ENCODE data around the gene ATP2C2. TPM values are rescaled to one million over a fixed set of nuclear protein-coding genes. Genes with fewer than 3 reads are reported as not detected.

ATP2C2 gene
- total RNA-seq, 1 experiment from 2014 or later = 26.0 TPM

- Histone ChIP-seq H3K4me1 (ENCODE audit: insufficient read depth, low read length) (peaks cover 3% of the 10 kb centered on the region), H3K9me3 (ENCODE audit: low read length) (no peaks in the 10 kb centered on the region), H3K9me2 (replicated peaks; ENCODE audit: low read length) (no peaks in the 10 kb centered on the region), H3K4me2 (ENCODE audit: low read length) (no peak overlapping the region), H4K20me1 (ENCODE audit: low read length) (no peaks in the 10 kb centered on the region), H2AFZ (ENCODE audit: low read length) (no peak overlapping the region), H3F3A (ENCODE audit: low read length, unreplicated experiment) (no peaks in the 10 kb centered on the region), H3K79me2 (ENCODE audit: low read length) (no peaks in the 10 kb centered on the region), H3K9ac (ENCODE audit: low read length) (no peak overlapping the region), H3K27me3 (ENCODE audit: low read length) (no peaks in the 10 kb centered on the region), H3K27ac (ENCODE audit: low read length) (no peak overlapping the region), H3K4me3 (ENCODE audit: low read length) (no peak overlapping the region), H3K36me3 (ENCODE audit: low read depth, low read length) (no peaks in the 10 kb centered on the region)
- ATAC-seq (no peak), DNase-seq (no peak)
- intact Hi-C loops (cut with micrococcal nuclease) = no loop called here
- no peak for TF ChIP-seq EZH2 (IDR thresholded peaks at IDR 0.05; ENCODE audit: low read length, unreplicated experiment)
- TF ChIP-seq CTCF (conservative IDR thresholded peaks at IDR 0.05; ENCODE audit: low read depth, low read length) = no peak
- no peak for TF ChIP-seq EZH2phosphoT487 (IDR thresholded peaks at IDR 0.05; ENCODE audit: borderline replicate concordance, low read length)
- POLR2A ChIA-PET (ENCODE audit: unreplicated experiment) = no interaction called here
- CTCF ChIA-PET = no interaction called here
- no TSS peak for BruUV-seq (replicated peaks)
Observed at GRCh38 chr16:84350685-84351400, 17.5 kb upstream of the ATP2C2 start.

GRCh38 chr16:84351630-84352029, 16.7 kb upstream of the ATP2C2 start:
- Histone ChIP-seq H3K9me2 (replicated peaks; ENCODE audit: low read length) (no peaks in the 10 kb centered on the region), H3F3A (ENCODE audit: low read length, unreplicated experiment) (no peaks in the 10 kb centered on the region), H3K4me2 (ENCODE audit: low read length) (no peak overlapping the region), H3K27me3 (ENCODE audit: low read length) (no peaks in the 10 kb centered on the region), H4K20me1 (ENCODE audit: low read length) (no peaks in the 10 kb centered on the region), H3K4me3 (ENCODE audit: low read length) (no peak overlapping the region), H3K79me2 (ENCODE audit: low read length) (no peaks in the 10 kb centered on the region), H3K9me3 (ENCODE audit: low read length) (no peaks in the 10 kb centered on the region), H3K4me1 (ENCODE audit: insufficient read depth, low read length) (peaks cover 10% of the 10 kb centered on the region), H3K9ac (ENCODE audit: low read length) (no peak overlapping the region), H3K36me3 (ENCODE audit: low read depth, low read length) (no peaks in the 10 kb centered on the region), H3K27ac (ENCODE audit: low read length) (no peak overlapping the region), H2AFZ (ENCODE audit: low read length) (no peak overlapping the region)
- TF ChIP-seq EZH2 (IDR thresholded peaks at IDR 0.05; ENCODE audit: low read length, unreplicated experiment) (no peak), EZH2phosphoT487 (IDR thresholded peaks at IDR 0.05; ENCODE audit: borderline replicate concordance, low read length) (no peak), CTCF (conservative IDR thresholded peaks at IDR 0.05; ENCODE audit: low read depth, low read length) (no peak)
- ATAC-seq = no peak
- ChIA-PET CTCF (no interaction called here), POLR2A (ENCODE audit: unreplicated experiment) (no interaction called here)
- DNase-seq = no peak
- intact Hi-C loops (cut with micrococcal nuclease) = no loop called here
- no TSS peak for BruUV-seq (replicated peaks)

DNA sequence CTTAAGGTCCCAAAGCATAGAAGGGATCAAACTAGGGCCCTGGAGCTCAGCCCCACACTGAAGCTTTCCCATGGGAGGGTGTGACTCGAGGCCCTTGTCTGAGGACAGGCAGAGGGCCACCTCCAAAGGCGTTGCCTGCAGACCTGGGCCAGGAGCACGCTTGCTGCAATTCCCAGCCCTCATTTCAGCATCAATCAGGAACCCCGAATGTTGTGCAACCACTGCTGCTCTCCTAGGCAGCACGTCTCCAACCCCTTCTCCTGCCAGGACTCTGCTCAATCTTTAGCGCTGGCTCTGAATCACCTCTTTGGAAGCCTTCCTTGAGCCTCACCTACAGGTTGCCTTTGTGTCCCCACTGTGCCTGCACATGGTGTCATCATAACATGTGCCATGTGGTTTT, 14.0 kb upstream of the ATP2C2 start:
- no peak overlapping the region for H2AFZ ChIP-seq (ENCODE audit: low read length)
- no peaks in the 10 kb centered on the region for H3K79me2 ChIP-seq (ENCODE audit: low read length)
- peaks cover 26% of the 10 kb centered on the region for H3K4me1 ChIP-seq (ENCODE audit: insufficient read depth, low read length)
- ATAC-seq = no peak
- H3K9ac ChIP-seq (ENCODE audit: low read length) = no peak overlapping the region
- no peaks in the 10 kb centered on the region for H3K36me3 ChIP-seq (ENCODE audit: low read depth, low read length)
- H3F3A ChIP-seq (ENCODE audit: low read length, unreplicated experiment) = no peaks in the 10 kb centered on the region
- BruUV-seq (replicated peaks) = no TSS peak
- CTCF ChIA-PET = no interaction called here
- no peak for DNase-seq
- H3K9me2 ChIP-seq (replicated peaks; ENCODE audit: low read length) = no peaks in the 10 kb centered on the region
- TF ChIP-seq CTCF (conservative IDR thresholded peaks at IDR 0.05; ENCODE audit: low read depth, low read length) (no peak), EZH2 (IDR thresholded peaks at IDR 0.05; ENCODE audit: low read length, unreplicated experiment) (no peak), EZH2phosphoT487 (IDR thresholded peaks at IDR 0.05; ENCODE audit: borderline replicate concordance, low read length) (no peak)
- no peaks in the 10 kb centered on the region for H3K27me3 ChIP-seq (ENCODE audit: low read length)
- intact Hi-C loops (cut with micrococcal nuclease) = no loop called here
- H3K9me3 ChIP-seq (ENCODE audit: low read length) = no peaks in the 10 kb centered on the region
- H3K4me3 ChIP-seq (ENCODE audit: low read length) = no peak overlapping the region
- H3K4me2 ChIP-seq (ENCODE audit: low read length) = no peak overlapping the region
- no peaks in the 10 kb centered on the region for H4K20me1 ChIP-seq (ENCODE audit: low read length)
- POLR2A ChIA-PET (ENCODE audit: unreplicated experiment) = no interaction called here
- no peak overlapping the region for H3K27ac ChIP-seq (ENCODE audit: low read length)
